Endothelial cell (in vitro differentiated cells): ENCODE data around the gene UXT. TPM values are rescaled to one million over a fixed set of nuclear protein-coding genes. Genes with fewer than 3 reads are reported as not detected.
A peak's percentile ranks its signal among the peaks of the same experiment; 100 is the strongest.

Experiments
- DNase-seq: peaks from one replicate; pipeline ENCODE4 v3.0.0; 2021; ENCODE audit warnings: low spot score
- H3K27ac Mint-ChIP-seq: one replicate; pipeline ENCODE4 v1.8.0; 2021; ENCODE audit warnings: mixed read lengths, inconsistent platforms; ENCODE audit not compliant: unreplicated experiment
- H3K27me3 Mint-ChIP-seq: one replicate; pipeline ENCODE4 v1.8.0; 2021; ENCODE audit warnings: mild to moderate bottlenecking, moderate library complexity, mixed read lengths, inconsistent platforms; ENCODE audit not compliant: unreplicated experiment
- H3K36me3 Mint-ChIP-seq: one replicate; pipeline ENCODE4 v1.8.0; 2021; ENCODE audit warnings: mild to moderate bottlenecking, low read depth, mixed read lengths, inconsistent platforms; ENCODE audit not compliant: unreplicated experiment
- H3K4me1 Mint-ChIP-seq: one replicate; pipeline ENCODE4 v1.8.0; 2021; ENCODE audit warnings: mild to moderate bottlenecking, mixed read lengths, inconsistent platforms; ENCODE audit not compliant: unreplicated experiment
- H3K4me3 Mint-ChIP-seq: one replicate; pipeline ENCODE4 v1.8.0; 2021; ENCODE audit warnings: mild to moderate bottlenecking, mixed read lengths, inconsistent platforms; ENCODE audit not compliant: unreplicated experiment
- H3K9me3 Mint-ChIP-seq: one replicate; pipeline ENCODE4 v1.8.0; 2021; ENCODE audit warnings: mixed read lengths, inconsistent platforms; ENCODE audit not compliant: unreplicated experiment
- total RNA-seq: library from RNA; stranded (reverse); fragmentation: NEBNext Ultra II Directional; extraction: Animal tissue kit (Norgen Biotek cat#: 25700); gene quantifications from one replicate; pipeline ENCODE4 v1.2.1, GENCODE V29; 2021; ENCODE audit not compliant: unreplicated experiment
- TF ChIP-seq, protein P1 (sequence below): fragments of 200-600 bp; sonication (generic); IDR thresholded peaks from one replicate; pipeline ENCODE4 v1.5.0; 2021; ENCODE audit warnings: antibody characterized with exemption; ENCODE audit not compliant: unreplicated experiment

UXT gene
- total RNA-seq, 1 donor from 2014 or later, result 76.5 TPM

DNA sequence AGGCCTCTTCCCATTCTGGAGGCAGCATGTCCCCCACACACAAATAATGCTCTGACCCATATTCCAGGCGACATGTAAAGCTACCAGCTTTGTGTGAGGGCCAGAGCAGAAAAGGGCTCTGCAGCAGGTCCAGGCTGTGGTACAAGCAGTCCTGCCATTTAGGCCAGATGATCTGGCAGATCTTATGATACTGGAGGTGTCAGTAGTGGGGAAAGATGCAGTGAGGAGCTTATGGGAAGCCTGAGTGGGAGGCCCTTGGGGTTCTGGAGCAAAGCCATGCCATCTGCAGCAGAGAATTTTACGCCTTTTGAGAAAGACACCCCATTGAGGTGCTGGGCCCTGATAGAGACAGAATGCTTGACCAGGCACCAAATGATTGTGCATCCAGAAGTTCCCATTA, 47.1 kb downstream of the UXT start:
- no peaks in the 10 kb centered on the region for H3K36me3 Mint-ChIP-seq
- H3K4me3 Mint-ChIP-seq, result no peak overlapping the region
- no peaks in the 10 kb centered on the region for H3K9me3 Mint-ChIP-seq
- TF ChIP-seq, protein P1, sequence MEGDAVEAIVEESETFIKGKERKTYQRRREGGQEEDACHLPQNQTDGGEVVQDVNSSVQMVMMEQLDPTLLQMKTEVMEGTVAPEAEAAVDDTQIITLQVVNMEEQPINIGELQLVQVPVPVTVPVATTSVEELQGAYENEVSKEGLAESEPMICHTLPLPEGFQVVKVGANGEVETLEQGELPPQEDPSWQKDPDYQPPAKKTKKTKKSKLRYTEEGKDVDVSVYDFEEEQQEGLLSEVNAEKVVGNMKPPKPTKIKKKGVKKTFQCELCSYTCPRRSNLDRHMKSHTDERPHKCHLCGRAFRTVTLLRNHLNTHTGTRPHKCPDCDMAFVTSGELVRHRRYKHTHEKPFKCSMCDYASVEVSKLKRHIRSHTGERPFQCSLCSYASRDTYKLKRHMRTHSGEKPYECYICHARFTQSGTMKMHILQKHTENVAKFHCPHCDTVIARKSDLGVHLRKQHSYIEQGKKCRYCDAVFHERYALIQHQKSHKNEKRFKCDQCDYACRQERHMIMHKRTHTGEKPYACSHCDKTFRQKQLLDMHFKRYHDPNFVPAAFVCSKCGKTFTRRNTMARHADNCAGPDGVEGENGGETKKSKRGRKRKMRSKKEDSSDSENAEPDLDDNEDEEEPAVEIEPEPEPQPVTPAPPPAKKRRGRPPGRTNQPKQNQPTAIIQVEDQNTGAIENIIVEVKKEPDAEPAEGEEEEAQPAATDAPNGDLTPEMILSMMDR, result no peak
- peaks cover 9% of the 10 kb centered on the region for H3K4me1 Mint-ChIP-seq
- H3K27ac Mint-ChIP-seq, result no peak overlapping the region
- peaks cover 2% of the 10 kb centered on the region for H3K27me3 Mint-ChIP-seq
- no peak for DNase-seq

GRCh38 chrX:47611489-47611888, 47.5 kb downstream of the UXT start:
- H3K4me1 Mint-ChIP-seq, result peaks cover 9% of the 10 kb centered on the region
- no peaks in the 10 kb centered on the region for H3K36me3 Mint-ChIP-seq
- H3K27ac Mint-ChIP-seq, result no peak overlapping the region
- H3K27me3 Mint-ChIP-seq, result peaks cover 2% of the 10 kb centered on the region
- no peaks in the 10 kb centered on the region for H3K9me3 Mint-ChIP-seq
- no peak for DNase-seq
- no peak overlapping the region for H3K4me3 Mint-ChIP-seq
- TF ChIP-seq, protein P1, result no peak

- H3K27ac Mint-ChIP-seq, result peak overlapping the region; percentile 86
- H3K36me3 Mint-ChIP-seq, result no peaks in the 10 kb centered on the region
- no peaks in the 10 kb centered on the region for H3K9me3 Mint-ChIP-seq
- H3K4me1 Mint-ChIP-seq, result peaks cover 9% of the 10 kb centered on the region
- peaks cover 3% of the 10 kb centered on the region for H3K27me3 Mint-ChIP-seq
- no peak overlapping the region for H3K4me3 Mint-ChIP-seq
- TF ChIP-seq, protein P1, result no peak
- no peak for DNase-seq
Measured at GRCh38 chrX:47610511-47610910, 48.5 kb downstream of the UXT start.

DNA sequence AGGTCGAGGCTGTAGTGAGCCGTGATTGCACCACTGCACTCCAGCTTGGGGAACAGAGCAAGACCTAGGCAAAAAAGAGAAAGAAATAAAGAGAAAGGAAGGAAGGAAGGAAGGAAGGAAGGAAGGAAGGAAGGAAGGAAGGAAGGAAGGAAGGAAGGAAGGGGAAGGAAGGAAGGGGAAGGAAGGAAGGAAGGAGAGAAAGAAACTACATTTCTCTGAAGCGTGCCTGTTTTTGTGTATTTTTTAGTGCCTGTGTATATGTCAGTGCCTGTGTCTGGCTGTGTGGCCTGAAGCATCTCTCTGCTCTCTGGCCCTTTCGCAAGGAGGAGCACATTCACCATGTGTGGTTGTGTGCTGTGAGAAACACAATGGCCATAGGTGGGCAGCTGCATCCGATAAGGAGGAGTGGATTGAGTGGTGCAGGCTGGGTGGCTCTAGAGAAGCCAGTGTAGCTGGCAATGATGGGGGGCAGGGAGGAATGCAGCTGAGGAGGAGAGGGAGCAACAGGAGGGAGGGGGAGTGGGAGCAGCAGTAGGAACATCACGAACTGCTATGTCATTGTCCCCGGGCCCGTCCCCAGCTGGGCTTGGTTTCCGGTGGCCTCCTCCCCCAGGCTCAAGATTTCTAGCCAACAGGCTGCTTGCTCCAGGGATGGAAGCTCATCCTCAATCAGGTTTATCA, 50.7 kb downstream of the UXT start:
- Mint-ChIP-seq H3K4me3 (no peak overlapping the region), H3K27ac (no peak overlapping the region), H3K27me3 (peaks cover 3% of the 10 kb centered on the region), H3K9me3 (no peaks in the 10 kb centered on the region), H3K36me3 (no peaks in the 10 kb centered on the region), H3K4me1 (peaks cover 9% of the 10 kb centered on the region)
- TF ChIP-seq, protein P1, result no peak
- no peak for DNase-seq

GRCh38 chrX:47607091-47607490, 51.9 kb downstream of the UXT start:
- Mint-ChIP-seq H3K9me3 (no peaks in the 10 kb centered on the region), H3K4me1 (peaks cover 9% of the 10 kb centered on the region), H3K36me3 (no peaks in the 10 kb centered on the region), H3K4me3 (no peak overlapping the region), H3K27ac (no peak overlapping the region), H3K27me3 (peaks cover 1% of the 10 kb centered on the region)
- TF ChIP-seq, protein P1, result no peak
- no peak for DNase-seq
